ENCODE measurements around the gene MMP2. TPM values are rescaled to one million over a fixed set of nuclear protein-coding genes. Genes with fewer than 3 reads are reported as not detected.

The MMP2 gene
- total and polyA plus RNA-seq, 10 of the 15 experiments (the other 5 are each of a cell fraction or from before 2014, with no cell fraction given) = 0.37 to 0.80 (median 0.59) TPM; not detected in 7

GRCh38 chr16:55490301-55490700 lies 11.3 kb downstream of the MMP2 start (continued):
- no peak for TF ChIP-seq CTCF (IDR thresholded peaks at IDR 0.05 in 2 of 3, conservative IDR thresholded peaks at IDR 0.05 in 1 of 3; ENCODE audit: control insufficient read depth in 2 of 3, extremely low read depth in 1 of 3, insufficient read depth in 1 of 3, low read depth in 3 of 3, low read length in 3 of 3)
- TF ChIP-seq MTA3 (IDR thresholded peaks at IDR 0.05; ENCODE audit: borderline replicate concordance, low read length) = no peak
- TF ChIP-seq E2F4 (IDR thresholded peaks at IDR 0.05; ENCODE audit: low read depth, low read length) = no peak
- TF ChIP-seq ASH2L (IDR thresholded peaks at IDR 0.05; ENCODE audit: borderline replicate concordance, low read depth) = no peak

GRCh38 chr16:55491691-55492090 lies 12.7 kb downstream of the MMP2 start:
- no peaks in the 10 kb centered on the region for H3K9me3 ChIP-seq (replicated peaks; ENCODE audit: control insufficient read depth, insufficient read depth, low read length)
- in situ Hi-C loops (cut with MboI) (no loop called here), intact Hi-C loops (cut with micrococcal nuclease; ENCODE audit: unreplicated experiment) (no loop called here)
- FAIRE-seq (no peak), ATAC-seq (no peak), DNase-seq (ENCODE audit: low read depth, low spot score) (no peak)
- no peak overlapping the region for H3K4me3 ChIP-seq
- no peak overlapping the region for H2AFZ ChIP-seq (ENCODE audit: control insufficient read depth, low read depth, low read length)
- WGBS (ENCODE audit: insufficient coverage, insufficient replicate concordance, low lambda C conversion rate, missing lambda C conversion rate) = 19% methylated on average over 7 of the region's 7 CpGs
- no peaks in the 10 kb centered on the region for H4K20me1 ChIP-seq (ENCODE audit: control insufficient read depth, insufficient read depth)
- ChIA-PET CTCF (no interaction called here), RAD21 (ENCODE audit: unreplicated experiment) (no interaction called here), SMC1A (ENCODE audit: uncharacterized antibody, unreplicated experiment) (no interaction called here), POLR2A (no interaction called here)
- H3K79me2 ChIP-seq (ENCODE audit: control insufficient read depth, insufficient read depth, low read length) = no peaks in the 10 kb centered on the region
- no peaks in the 10 kb centered on the region; a peak in 1 of 4 replicates for H3K27me3 ChIP-seq (replicated peaks in 1 of 2; ENCODE audit: control insufficient read depth in 2 of 2, insufficient read depth in 2 of 2, low read length in 1 of 2)
- H3K36me3 ChIP-seq (ENCODE audit: control insufficient read depth in 2 of 2, insufficient read depth in 2 of 2, low read length in 1 of 2) = no peaks in the 10 kb centered on the region
- no peak overlapping the region for H3K4me2 ChIP-seq (ENCODE audit: control insufficient read depth, insufficient read depth)
- H3K9ac ChIP-seq (ENCODE audit: control insufficient read depth, insufficient read depth, low read length) = no peak overlapping the region
- no TSS peak for BruUV-seq (replicated peaks)
- no peaks in the 10 kb centered on the region for H3K4me1 ChIP-seq (ENCODE audit: control insufficient read depth, insufficient read depth, low read length)
- H3K27ac ChIP-seq (ENCODE audit: control insufficient read depth, insufficient read depth) = no peak overlapping the region
- TF ChIP-seq STAT3 (IDR thresholded peaks at IDR 0.05; ENCODE audit: low read depth, low read length) (no peak), E2F4 (IDR thresholded peaks at IDR 0.05; ENCODE audit: low read depth, low read length) (no peak), YBX1 (IDR thresholded peaks at IDR 0.05) (no peak), NR2F1 (conservative IDR thresholded peaks at IDR 0.05) (no peak), ESRRA (IDR thresholded peaks at IDR 0.05; ENCODE audit: low read length) (no peak), ZBED1 (IDR thresholded peaks at IDR 0.05; ENCODE audit: borderline replicate concordance) (no peak), MTA3 (IDR thresholded peaks at IDR 0.05; ENCODE audit: borderline replicate concordance, low read length) (no peak), YY1 (IDR thresholded peaks at IDR 0.05; ENCODE audit: low read depth, low read length) (no peak), RAD51 (IDR thresholded peaks at IDR 0.05) (no peak), CREB1 (IDR thresholded peaks at IDR 0.05; ENCODE audit: low read depth) (no peak), TCF12 (IDR thresholded peaks at IDR 0.05; ENCODE audit: low read depth, low read length) (no peak), BCL11A (IDR thresholded peaks at IDR 0.05; ENCODE audit: low read depth, low read length) (no peak), RBBP5 (conservative IDR thresholded peaks at IDR 0.05) (no peak), MYB (IDR thresholded peaks at IDR 0.05; ENCODE audit: borderline replicate concordance, low read depth, low read length) (no peak)
- TF ChIP-seq, protein P1, sequence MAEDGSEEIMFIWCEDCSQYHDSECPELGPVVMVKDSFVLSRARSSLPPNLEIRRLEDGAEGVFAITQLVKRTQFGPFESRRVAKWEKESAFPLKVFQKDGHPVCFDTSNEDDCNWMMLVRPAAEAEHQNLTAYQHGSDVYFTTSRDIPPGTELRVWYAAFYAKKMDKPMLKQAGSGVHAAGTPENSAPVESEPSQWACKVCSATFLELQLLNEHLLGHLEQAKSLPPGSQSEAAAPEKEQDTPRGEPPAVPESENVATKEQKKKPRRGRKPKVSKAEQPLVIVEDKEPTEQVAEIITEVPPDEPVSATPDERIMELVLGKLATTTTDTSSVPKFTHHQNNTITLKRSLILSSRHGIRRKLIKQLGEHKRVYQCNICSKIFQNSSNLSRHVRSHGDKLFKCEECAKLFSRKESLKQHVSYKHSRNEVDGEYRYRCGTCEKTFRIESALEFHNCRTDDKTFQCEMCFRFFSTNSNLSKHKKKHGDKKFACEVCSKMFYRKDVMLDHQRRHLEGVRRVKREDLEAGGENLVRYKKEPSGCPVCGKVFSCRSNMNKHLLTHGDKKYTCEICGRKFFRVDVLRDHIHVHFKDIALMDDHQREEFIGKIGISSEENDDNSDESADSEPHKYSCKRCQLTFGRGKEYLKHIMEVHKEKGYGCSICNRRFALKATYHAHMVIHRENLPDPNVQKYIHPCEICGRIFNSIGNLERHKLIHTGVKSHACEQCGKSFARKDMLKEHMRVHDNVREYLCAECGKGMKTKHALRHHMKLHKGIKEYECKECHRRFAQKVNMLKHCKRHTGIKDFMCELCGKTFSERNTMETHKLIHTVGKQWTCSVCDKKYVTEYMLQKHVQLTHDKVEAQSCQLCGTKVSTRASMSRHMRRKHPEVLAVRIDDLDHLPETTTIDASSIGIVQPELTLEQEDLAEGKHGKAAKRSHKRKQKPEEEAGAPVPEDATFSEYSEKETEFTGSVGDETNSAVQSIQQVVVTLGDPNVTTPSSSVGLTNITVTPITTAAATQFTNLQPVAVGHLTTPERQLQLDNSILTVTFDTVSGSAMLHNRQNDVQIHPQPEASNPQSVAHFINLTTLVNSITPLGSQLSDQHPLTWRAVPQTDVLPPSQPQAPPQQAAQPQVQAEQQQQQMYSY (CRISPR knock-in tag; IDR thresholded peaks at IDR 0.05) = no peak

All from GM12878 (cell line).